SIG-M5 treated with dmso at 0.1 percent for 504 hours (cell line): ENCODE data around the gene TPP1.

Experiments
- DNase-seq: peaks from one replicate; lab custom pipeline; 2025; ENCODE audit not compliant: unreplicated experiment; lab: John Stamatoyannopoulos, UW

Gene TPP1

DNA sequence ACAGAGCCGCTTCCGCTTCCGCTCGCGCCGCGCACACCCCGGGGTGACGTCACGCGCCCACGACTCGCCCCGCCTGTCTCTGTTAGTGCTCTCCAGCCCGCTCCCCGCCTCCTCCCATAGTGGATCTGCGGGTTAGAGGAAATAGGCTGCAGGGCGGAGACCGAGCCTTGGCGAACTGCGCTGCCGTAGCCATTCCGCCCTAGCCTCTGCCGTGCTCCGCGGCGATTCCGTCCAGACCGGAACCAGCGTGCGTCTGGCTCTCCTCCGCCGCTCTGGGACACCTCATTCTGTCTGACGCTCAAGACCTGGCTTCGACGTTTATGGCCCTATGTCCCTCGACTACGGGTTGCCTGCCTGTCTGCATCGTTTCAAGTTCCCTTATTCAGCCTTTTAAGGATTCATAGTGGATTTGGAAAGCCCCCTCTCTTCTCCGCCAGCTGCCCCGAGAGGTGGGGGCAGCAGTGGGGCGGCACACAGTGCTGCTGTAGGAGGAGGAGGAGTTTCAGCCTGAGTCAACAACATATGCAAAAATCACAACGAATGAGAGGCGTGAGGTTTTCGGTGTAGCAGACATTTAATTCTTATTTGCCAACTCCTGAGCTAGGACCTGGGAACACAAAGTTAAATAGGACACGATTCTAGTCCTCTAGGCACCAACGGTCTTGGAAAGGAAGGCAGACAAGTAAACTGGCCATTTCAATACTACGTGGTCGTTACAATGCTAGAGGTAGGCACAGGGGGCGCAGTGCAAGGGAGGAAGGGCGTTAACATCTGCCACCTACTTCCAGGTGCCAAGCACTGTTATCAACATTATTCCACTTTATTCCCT, 6.8 kb downstream of the TPP1 start, which contains the start of gene TAF10:
Gene TAF10 (minus strand): TSS at position 4 of the 829 bp plus-strand sequence. CDS start 27 bp downstream, outside the sequence.
- DNase-seq: peak; percentile 91

DNA sequence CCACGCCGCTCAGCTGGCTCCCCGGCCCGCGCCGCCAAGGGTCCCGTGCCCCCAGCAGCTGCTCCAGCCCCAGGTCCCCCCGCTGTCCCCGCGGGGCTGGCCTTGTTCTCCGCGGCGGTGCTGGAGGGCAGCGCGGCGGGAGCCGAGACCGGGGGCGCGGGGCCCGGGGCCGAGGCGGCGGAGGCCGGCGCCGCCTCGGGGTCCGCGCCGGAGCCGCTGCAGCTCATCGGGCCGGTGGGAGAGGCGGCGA, 7.3 kb downstream of the TPP1 start:
- no peak for DNase-seq

DNA sequence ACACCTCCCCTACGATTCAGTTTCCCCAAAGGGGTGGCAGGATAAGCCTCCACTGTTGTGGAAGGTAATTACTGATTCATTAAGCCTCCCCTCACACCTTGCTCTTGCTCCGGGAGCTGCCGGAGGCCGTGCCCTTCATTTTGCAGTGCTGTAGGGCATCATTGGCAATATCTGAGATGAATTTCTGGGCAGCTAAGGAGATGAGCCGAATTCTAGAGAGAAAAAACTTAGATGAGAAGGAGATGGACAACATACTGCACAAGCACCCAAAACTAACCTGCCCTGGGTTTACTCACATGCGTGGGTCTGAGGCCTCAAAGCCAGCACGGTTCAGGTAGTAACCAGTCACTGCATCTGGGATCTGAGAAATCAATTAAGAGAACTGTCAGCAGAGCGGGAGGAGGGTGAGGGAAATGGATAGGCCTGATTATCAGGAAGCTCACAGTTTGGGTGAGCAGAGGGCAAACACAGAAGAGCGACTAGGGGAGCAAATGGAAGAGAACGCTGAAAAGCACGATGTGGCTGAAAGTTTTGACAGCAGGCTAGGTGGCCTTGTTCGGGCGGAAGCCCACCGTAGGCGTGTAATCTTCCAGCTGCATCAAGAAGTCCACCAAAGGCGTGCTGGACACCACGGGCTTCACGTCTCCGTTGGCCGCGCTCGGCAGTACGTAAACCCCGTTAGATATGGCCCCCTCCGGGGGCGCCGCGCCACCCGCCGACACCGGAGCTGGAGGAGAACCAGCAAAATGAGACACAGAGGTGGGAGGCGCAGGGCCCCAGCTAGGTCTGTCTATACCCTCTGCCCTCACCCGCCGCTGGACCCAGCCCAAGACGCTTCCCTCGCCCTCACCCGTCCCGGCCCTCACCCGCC, 7.9 kb downstream of the TPP1 start:
- DNase-seq: no peak

DNA sequence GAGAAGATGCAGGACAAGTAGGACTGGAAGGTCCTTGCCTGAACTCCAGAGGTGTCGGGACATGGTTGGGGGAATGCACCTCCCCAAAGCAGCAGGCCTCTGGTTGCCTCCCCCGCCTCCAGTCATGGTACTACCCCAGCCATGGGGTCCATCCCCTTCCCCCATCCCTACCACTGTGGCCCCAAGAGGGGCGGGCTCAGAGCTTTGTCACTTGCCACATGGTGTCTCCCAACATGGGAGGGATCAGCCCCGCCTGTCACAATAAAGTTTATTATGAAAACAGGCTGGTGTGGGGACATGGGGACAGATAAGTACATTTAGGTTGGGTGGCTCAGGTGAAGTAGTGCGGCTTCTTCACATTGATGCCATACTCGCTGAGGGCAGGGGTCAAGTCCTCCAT, 8.6 kb downstream of the TPP1 start:
- DNase-seq: no peak

DNA sequence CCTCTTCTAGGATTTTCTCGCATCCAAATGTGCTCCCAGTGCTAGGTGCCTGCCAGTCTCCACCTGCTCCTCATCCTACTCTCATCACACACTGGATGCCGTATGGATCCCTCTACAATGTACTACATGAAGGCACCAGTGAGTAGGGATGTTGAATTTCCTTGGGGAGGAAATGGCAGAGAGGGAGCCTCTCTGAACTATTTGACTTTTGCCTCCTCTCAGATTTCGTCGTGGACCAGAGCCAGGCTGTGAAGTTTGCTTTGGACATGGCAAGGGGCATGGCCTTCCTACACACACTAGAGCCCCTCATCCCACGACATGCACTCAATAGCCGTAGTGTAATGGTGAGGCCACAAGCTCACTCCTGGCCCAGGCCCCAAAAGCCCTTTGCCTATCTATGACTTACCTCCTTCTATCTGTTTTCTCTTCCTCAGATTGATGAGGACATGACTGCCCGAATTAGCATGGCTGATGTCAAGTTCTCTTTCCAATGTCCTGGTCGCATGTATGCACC, 9.7 kb downstream of the TPP1 start:
- DNase-seq: no peak

DNA sequence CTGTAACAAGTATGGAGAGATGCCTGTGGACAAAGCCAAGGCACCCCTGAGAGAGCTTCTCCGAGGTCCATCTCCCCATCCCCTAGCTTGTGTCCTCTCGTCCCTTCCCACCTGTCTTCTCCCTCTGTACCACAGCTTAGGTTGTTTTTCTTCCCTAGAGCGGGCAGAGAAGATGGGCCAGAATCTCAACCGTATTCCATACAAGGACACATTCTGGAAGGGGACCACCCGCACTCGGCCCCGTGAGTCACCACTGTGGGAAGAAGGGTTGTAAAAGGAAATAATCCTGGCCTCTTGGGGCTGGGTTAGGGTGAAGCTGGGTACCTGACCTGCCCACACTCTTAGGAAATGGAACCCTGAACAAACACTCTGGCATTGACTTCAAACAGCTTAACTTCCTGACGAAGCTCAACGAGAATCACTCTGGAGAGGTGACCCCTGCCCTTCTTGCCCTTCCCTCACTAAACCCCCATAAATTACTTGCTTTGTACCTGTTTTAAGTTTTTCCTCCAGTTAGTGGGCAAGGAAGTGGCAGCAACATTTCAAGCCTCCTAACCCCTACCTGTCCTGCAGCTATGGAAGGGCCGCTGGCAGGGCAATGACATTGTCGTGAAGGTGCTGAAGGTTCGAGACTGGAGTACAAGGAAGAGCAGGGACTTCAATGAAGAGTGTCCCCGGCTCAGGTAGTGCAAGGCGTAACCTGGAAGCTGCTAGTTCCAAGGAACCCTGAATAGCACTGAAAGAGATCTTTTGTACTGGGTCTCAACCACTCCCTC, 10.3 kb downstream of the TPP1 start:
- DNase-seq: no peak

DNA sequence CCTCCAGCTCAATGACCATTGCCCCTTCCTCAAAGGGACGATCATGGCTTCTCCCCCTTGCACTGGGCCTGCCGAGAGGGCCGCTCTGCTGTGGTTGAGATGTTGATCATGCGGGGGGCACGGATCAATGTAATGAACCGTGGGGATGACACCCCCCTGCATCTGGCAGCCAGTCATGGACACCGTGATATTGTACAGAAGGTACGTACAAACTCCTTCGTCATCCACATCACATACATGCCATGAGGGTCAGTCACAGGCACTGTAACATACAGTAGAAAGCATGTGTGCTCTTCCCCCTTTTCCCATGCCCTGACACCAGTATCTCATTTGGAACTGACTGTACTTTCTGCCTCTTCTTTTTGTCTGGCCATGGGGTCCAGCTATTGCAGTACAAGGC, 11.2 kb downstream of the TPP1 start:
- DNase-seq: no peak

DNA sequence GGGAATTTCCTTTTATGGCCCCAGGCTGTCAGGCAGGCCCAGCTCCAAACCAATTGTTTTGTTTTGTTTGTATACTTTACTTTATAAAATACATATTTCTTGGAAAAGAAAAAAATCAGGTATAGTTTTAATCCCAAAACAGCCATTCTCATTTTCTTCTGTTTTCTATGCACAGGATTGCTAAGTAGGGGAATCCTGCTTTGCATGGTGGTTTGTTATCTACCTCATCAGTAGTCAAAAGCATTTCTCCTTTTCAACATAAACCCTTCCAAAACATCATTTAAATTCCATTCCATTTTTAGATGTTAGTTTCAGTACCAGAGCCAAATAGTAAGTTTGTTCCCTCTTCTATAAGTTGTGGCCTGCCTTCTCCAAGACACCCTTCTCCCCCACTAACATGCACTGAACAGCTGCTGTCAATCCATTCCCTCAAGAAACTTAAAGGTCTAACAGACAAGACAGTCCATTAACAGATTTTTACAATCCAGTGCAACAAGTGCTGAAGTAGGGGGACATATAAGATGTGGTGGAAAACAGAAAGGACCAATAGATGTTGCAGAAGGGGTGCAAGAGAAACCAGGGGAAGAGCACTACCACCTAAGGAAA, 11.9 kb downstream of the TPP1 start:
- no peak for DNase-seq

DNA sequence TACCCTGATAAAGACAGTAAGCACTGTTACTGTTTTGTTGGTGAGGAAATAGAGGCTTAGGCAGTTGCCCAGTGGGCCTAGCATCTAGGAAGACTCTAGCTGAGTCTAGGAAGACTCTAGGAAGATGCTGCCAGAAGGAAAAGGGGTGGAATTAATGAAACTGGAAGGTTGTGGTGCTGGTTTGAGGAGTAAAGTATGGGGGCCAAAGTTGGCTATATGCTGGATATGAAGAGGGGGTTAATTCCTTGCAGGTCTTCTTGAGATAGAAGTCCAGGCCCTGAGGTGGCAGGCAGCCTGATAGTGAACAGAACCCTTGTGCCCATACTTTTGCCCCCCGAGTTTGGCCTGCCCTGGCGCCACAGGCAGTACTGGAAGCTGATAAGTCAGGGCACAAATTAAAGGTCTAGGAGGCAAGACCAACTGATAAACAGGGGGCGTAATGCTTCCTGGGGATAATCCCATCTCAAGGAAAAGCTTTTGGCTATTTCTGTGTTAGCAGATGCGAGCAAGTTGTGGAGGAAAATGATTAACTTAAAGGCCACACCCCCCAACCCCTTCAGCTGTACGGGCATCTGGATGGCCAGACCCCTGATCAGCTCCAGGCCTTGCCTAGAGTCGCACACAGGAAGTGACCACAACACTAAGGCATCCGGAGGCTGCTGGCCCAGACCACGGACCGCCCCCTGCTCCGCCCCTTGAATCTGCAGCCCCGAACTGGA, 12.6 kb downstream of the TPP1 start:
- DNase-seq: peak; percentile 68

DNA sequence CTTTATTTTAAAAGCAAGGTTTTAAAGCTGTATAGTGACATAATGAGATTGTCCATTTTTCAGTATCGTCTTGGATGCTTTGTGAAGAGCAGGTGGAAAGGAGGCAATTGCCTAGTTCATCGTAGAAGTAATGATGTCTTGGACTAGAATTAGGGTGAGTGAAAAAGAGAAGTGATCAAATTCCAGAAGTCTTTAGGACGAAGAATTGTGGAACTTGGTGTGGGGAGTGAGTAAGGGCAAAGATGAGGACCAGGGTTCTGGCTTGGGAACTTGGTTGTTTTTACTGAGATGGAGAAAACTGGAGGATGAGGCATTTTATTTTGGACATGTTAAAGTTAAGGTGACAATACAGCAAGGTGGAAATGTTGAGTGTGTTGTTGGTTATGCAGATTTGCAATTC, 14.4 kb downstream of the TPP1 start:
- DNase-seq: no peak

DNA sequence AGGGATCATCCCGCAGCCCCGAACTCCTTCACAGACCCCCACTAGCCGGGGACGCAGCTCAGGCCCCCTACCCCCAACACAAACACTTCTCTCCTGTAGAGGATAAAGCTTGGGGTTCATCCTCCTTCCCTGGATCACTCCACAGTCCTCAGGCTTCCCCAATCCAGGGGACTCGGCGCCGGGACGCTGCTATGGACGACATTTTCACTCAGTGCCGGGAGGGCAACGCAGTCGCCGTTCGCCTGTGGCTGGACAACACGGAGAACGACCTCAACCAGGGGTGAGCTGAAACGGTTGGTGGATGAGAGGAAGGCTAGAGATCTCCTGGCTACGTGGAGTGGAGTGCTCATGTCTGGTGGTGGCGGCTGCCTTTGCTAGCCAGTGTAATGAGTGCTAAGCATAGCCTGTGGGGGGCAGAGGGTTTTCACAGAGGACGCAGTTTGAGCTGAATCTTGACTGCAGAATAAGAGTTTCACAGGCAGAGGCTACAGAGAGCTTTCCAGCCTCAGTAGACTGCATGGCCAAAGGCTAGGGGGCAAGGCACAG, 15.1 kb downstream of the TPP1 start:
- peak; percentile 57 for DNase-seq

DNA sequence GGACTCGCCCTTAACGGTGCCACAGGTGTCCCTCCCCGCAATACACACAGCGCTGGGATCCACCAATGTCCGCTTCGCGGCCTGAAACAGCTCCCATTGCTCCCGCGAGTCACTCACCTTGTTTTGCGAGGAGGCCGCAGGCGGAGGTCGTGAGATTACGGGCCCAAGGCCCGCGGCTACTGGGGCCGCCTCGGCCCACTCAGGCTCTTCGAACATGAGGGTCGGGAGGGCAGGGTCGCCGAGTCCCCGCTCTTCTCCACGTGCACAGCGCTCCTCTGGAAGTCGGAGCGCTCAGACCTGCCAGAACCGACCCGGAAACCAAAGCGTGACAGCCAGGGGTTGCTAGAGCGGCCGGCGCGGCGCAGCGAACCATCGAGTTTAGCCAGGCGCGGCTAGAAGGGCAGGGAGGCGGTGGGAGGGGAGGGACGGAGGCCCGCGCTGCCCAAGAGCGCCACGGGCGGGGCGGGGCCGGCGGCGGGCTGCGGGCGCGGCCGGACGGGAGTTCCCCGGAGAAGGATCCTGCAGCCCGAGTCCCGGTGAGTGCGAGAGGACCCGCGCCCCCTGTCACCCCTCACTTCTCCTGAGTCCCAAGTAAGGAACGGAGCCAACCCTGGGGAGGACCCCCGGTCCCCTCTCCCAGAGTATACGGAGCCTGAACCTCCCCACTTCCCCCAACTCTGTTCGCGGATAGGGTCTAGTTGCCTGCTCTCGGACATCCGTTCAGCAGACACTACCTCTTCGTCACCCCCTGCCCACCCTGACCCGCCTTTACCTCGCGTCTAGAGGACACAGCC, 15.7 kb downstream of the TPP1 start, which contains the start of the genes ILK and RRP8:
Gene ILK (plus strand): TSS at position 488 of the 794 bp plus-strand sequence. CDS start 498 bp downstream, outside the sequence.
Gene RRP8 (minus strand): TSS at position 330 of the 794 bp plus-strand sequence. CDS start 114 bp downstream, at position 216.
- DNase-seq: peak; percentile 83

DNA sequence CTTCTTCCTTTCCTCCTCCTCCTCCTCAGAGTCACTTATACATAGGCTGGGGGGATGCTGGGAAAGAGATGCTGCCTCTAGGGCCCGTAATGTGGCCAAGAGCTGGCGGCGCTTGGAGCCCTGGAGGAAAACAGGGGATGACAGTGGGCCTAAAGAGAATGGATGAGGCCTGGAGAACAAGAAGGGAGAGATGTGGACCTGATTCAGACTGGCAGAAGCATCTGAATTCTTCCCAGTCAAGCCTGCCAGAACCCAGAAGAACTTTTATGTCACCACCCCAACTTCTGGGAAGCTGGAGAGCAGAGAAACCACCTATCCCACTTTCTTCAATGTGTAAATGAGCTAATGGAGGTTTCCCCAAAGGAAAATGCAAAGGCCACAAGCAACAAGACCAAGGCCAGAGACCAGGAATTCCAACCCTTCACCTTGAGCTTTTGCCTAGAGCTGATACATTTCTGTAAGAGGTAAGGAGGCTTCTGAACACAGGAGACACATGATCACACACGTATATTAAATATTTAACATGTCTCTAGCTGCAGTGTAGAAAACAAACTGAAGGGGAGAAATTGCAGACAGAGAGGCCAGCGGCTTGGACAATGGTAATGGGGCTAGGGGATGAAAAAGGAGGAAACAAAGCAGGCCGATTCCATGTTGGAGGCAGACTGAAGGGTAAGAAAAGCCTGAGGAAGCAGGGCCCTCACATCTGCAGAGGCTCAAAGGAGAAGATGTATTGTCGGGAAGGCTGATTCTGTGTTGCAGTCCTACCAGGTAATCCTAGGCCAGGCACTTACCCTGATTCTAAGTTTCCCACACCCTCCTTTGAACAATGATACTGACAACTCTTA, 16.9 kb downstream of the TPP1 start:
- DNase-seq: no peak

DNA sequence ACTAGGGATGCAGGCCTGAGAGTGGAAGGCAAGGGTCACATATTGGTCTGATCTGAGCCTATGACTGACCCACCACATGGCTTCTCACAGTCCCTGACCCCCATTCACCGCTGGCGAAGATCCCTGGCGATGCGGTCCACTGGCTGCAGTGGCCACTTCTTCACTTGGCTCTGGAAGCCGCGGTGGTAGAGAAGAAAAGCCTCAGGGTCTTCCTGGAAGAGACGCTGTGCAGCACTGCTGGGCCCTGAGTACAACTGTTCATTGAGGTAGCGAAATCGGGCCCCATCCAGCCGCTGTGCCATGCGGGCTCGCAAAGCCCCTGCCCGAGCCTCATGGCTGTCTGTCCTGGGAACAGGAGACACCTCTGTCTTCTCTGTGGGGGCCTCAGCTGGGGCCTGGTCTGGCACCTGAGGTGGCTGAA, 18.2 kb downstream of the TPP1 start:
- DNase-seq: no peak

DNA sequence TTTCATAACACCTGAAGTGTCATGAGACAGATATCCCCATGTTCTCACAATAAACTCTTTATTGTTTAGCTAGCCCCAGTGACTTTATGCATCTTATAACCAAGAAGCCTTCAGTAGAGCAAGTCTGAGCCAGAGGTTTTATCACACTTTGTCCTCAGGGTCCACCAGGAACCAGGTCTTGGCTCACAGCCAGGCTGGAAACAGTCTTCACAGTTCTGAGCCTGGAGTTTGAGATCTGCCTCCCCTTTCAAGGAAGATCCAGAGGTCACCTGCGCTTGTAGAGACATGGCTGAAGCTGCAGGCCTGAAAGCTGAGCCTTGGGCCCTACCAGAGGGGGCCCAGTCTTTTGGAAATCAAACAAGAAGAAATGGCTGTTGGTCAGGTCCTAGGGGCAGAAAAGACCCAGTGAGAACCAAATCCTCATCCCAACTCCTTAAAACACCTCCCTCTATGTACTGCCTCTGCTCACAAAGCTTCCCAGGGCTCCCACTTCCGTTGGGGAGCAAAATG, 19.3 kb downstream of the TPP1 start:
- no peak for DNase-seq

DNA sequence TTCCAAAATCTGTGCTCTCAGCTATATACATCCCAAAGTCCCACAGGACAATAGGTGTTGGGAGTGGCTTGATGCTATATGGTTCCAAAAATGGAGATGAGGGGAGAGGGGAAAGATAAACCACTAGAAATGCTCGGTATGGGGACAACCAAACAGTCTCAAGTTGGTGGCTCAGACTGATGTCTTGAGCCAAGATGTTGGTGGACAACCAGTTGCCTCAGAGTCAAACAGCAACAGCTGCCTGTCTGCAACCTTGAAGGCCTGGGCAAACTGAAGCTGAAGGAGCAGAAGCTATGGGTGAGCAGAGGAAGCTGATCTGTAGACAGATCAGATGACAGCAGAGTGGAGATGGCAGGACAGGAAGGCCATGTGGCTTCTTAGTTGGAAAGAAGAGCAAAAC, 19.8 kb downstream of the TPP1 start:
- no peak for DNase-seq

DNA sequence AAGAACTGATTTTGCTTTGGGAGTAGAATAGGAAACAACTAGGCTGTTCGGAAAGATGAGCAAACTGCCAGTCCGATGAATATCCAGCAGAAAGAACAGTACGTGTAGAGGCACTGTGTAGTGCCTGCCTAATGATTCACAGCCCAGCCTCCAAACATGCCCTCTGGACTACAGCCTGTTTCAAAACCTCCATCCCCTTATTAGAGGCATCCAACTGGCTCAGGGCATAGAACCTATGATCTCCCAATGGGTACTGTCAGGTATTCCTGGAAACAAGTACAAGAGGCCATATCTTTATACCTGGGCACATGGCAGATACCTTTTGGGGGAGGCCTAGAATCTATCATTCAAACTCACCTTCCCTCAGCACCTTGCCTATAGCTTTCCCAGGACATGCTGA, 20.7 kb downstream of the TPP1 start:
- no peak for DNase-seq
